Muscle layer of duodenum (tissue), 2 donors: ENCODE data around the gene WNT1.

ENCODE experiments used
- H3K27ac ChIP-seq: one replicate; pipeline ENCODE4 v1.7.0; 2013; ENCODE audit warnings: mild to moderate bottlenecking, low read length
- H3K27me3 ChIP-seq: one replicate; pipeline ENCODE4 v1.7.0; 2013; ENCODE audit warnings: low read depth, mild to moderate bottlenecking, control low read depth, low read length
- H3K36me3 ChIP-seq, 2 donors: one replicate each; pipeline ENCODE4 v1.7.0; 2013; ENCODE audit warnings: low read length in 2 of 2, control low read depth in 1 of 2, mild to moderate bottlenecking in 1 of 2; ENCODE audit not compliant: insufficient read depth in 2 of 2, control insufficient read depth in 1 of 2
- H3K4me1 ChIP-seq, 2 donors: one replicate each; pipeline ENCODE4 v1.7.0; 2013; ENCODE audit warnings: low read length in 2 of 2, mild to moderate bottlenecking in 2 of 2, control low read depth in 1 of 2, moderate library complexity in 1 of 2; ENCODE audit not compliant: insufficient read depth in 2 of 2, control insufficient read depth in 1 of 2
- H3K4me3 ChIP-seq, 2 donors: one replicate each; pipeline ENCODE4 v1.7.0; 2013; ENCODE audit warnings: low read length in 2 of 2, low read depth in 1 of 2, mild to moderate bottlenecking in 1 of 2
- H3K9me3 ChIP-seq, 2 donors: one replicate each; pipeline ENCODE4 v1.7.0; 2013; ENCODE audit warnings: low read length in 2 of 2, control low read depth in 1 of 2, mild to moderate bottlenecking in 1 of 2; ENCODE audit not compliant: control insufficient read depth in 1 of 2
- donor health status: healthy.

The WNT1 gene

DNA sequence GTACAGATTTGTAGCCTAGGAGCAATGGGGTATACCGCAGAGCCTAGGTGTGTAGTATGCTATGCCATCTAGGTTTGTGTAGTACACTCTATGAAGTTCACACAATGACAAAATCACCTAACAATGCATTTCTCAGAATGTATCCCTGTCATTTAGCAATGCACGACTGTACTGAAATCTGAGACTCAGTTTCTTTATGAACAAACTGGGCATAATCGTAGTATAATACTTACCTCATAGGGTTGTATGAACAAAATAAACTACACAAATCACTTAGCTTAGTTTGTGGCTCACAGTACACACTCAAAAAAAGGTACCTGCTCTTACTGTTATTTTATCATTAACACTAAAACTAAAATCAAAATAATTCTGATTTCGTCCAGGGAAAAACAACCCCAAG, 47.3 kb downstream of the WNT1 start:
- Histone ChIP-seq H3K27me3 (no peaks in the 10 kb centered on the region), H3K9me3 (no peaks in the 10 kb centered on the region), H3K27ac (no peak overlapping the region), H3K4me1 (no peaks in the 10 kb centered on the region), H3K4me3 (no peak overlapping the region), H3K36me3 (peaks cover 72 to 89% of the 10 kb centered on the region in 2 donors)

- Histone ChIP-seq H3K9me3 (no peaks in the 10 kb centered on the region), H3K4me3 (no peak overlapping the region), H3K27me3 (no peaks in the 10 kb centered on the region), H3K27ac (no peak overlapping the region), H3K36me3 (peaks cover 78 to 93% of the 10 kb centered on the region in 2 donors), H3K4me1 (no peaks in the 10 kb centered on the region)
Measured at GRCh38 chr12:49026101-49026500, 48.0 kb downstream of the WNT1 start.

- Histone ChIP-seq H3K4me3 (no peak overlapping the region), H3K27me3 (no peaks in the 10 kb centered on the region), H3K9me3 (no peaks in the 10 kb centered on the region), H3K27ac (no peak overlapping the region), H3K36me3 (peaks cover 78 to 93% of the 10 kb centered on the region in 2 donors), H3K4me1 (no peaks in the 10 kb centered on the region)
Measured at GRCh38 chr12:49026678-49027480, 48.8 kb downstream of the WNT1 start.

GRCh38 chr12:49027846-49028555, 49.9 kb downstream of the WNT1 start:
- Histone ChIP-seq H3K4me3 (no peak overlapping the region), H3K4me1 (peaks cover 0 to 11% of the 10 kb centered on the region in 2 donors), H3K27ac (no peak overlapping the region), H3K27me3 (no peaks in the 10 kb centered on the region), H3K36me3 (peaks cover 78 to 93% of the 10 kb centered on the region in 2 donors), H3K9me3 (no peaks in the 10 kb centered on the region)

- Histone ChIP-seq H3K27ac (no peak overlapping the region), H3K36me3 (peaks cover 77 to 93% of the 10 kb centered on the region in 2 donors), H3K9me3 (no peaks in the 10 kb centered on the region), H3K4me1 (peaks cover 0 to 17% of the 10 kb centered on the region in 2 donors), H3K4me3 (no peak overlapping the region), H3K27me3 (no peaks in the 10 kb centered on the region)
Measured at GRCh38 chr12:49028666-49029275, 50.6 kb downstream of the WNT1 start.

DNA sequence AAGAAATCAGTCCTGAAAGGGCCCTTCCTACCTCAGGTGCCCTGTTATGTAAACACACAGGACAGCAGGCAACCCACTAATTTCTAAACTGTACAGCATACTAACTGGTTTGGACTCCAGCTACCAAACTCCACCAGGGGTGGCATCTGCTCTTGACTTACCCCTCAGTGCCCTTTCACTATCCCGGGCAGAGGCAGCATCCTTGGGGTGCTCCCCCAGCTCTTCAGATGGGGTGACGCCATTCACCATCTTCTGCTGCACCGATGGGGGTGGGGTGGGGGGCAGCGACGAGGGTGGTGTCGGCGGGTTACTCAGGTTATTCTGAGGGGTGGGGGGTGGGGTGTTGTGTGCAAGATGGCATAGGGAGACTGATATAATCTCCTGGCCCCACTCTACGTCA, 52.0 kb downstream of the WNT1 start:
- H3K9me3 ChIP-seq = no peaks in the 10 kb centered on the region
- H3K4me3 ChIP-seq = no peak overlapping the region
- H3K27me3 ChIP-seq = no peaks in the 10 kb centered on the region
- H3K27ac ChIP-seq = no peak overlapping the region
- peaks cover 0 to 17% of the 10 kb centered on the region in 2 donors for H3K4me1 ChIP-seq
- H3K36me3 ChIP-seq = peaks cover 85 to 93% of the 10 kb centered on the region in 2 donors

DNA sequence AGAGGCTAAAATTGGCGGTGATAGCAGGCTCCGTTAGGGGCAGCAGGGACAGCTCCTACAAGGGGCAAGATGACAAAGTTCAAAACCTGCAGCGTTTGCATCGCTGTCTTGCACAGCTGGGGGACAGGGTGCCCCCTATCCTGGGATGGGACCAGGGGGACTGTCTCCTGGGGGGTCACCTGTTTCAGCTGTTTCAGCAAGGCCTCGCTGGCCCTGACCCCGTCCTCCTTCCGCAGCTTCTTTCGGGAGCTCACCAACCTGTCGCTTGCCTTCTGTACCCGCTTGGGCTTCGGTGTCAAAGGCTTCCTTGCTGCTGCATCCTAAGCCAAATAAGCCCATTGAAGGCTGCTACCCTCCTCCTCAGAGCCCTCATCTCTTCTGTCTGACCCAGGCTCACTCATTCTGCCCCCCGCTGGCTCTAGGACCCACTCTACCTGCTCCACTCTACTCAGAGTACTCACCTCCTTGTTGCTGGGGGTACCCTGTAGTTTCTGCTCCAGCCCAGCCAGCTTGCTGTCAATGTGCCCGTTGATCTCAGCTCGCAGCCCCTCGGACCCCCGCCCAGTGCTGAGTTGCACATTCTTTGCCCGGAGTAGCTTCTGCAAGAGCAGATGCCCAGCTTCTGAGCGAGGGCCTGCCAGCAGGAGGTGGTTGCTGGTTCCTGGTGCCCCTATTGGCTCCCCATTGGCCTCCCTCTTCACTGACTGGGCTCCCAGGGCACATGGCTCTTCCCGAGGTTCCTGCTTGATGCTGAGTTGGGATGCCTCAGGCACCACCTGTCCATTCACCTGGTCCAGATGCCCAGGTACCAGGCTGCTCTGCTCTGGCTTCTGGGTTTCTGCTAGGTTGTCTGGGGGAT, 52.8 kb downstream of the WNT1 start:
- no peaks in the 10 kb centered on the region for H3K27me3 ChIP-seq
- peaks cover 79 to 88% of the 10 kb centered on the region in 2 donors for H3K36me3 ChIP-seq
- H3K27ac ChIP-seq = no peak overlapping the region
- peaks cover 0 to 17% of the 10 kb centered on the region in 2 donors for H3K4me1 ChIP-seq
- no peaks in the 10 kb centered on the region for H3K9me3 ChIP-seq
- no peak overlapping the region for H3K4me3 ChIP-seq

DNA sequence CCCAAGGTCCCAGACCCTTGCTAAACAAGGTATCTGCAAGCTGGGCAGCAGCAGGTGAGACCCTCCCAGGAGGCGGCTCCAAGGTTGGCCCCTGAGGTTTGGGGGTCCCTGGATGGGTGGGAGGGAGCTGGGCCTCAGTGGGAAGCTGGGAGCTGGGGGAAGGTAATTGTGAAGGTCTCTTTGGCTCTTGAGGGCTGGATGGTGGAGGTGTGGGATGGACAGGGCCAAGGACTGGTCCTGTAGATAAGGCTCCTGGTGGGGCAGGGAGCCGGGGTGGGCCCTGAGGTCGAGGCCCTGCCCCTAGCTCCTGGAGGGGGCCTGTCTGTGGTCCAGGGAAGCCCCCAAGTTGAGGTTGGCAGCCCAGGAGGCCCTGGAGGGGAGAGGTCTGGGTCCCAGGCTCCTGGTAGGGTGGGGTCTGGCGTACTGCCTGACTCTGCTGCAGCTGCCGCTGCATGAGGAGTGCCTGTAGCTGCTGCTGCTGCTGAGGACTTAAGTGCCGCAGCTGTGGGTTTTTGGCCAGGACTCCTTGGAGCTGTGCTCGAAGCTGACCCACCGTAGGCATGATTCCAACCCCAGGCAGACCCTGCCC, 53.5 kb downstream of the WNT1 start:
- H3K36me3 ChIP-seq = peaks cover 74 to 82% of the 10 kb centered on the region in 2 donors
- H3K4me1 ChIP-seq = peaks cover 0 to 17% of the 10 kb centered on the region in 2 donors
- H3K27ac ChIP-seq = no peak overlapping the region
- no peaks in the 10 kb centered on the region for H3K27me3 ChIP-seq
- H3K9me3 ChIP-seq = no peaks in the 10 kb centered on the region
- H3K4me3 ChIP-seq = no peak overlapping the region
